ENCODE results near the gene CLCA1. TPM values are rescaled to one million over a fixed set of nuclear protein-coding genes. Genes with fewer than 3 reads are reported as not detected.

The CLCA1 gene
- total RNA-seq, 1 experiment from 2014 or later = not detected

GRCh38 chr1:86466986-86467385, 1.7 kb upstream of the CLCA1 start:
- peaks cover 2% of the 10 kb centered on the region; the same call in 1 of the 2 replicates for H3K27me3 Mint-ChIP-seq (ENCODE audit: low read depth)
- no peak overlapping the region for H3K27ac ChIP-seq (ENCODE audit: insufficient read length, low read depth, low read length)
- no peaks in the 10 kb centered on the region for H3K9me3 Mint-ChIP-seq
- no peak overlapping the region for H2BK15ac ChIP-seq (ENCODE audit: low read depth, low read length)
- H3K36me3 Mint-ChIP-seq (ENCODE audit: insufficient read depth in 1 of 3, low read depth in 3 of 3) = no peaks in the 10 kb centered on the region
- no peak overlapping the region for H3K23ac ChIP-seq (ENCODE audit: insufficient read length, low read depth, low read length)
- H3K9ac ChIP-seq (ENCODE audit: extremely low read depth, insufficient read length, low read length) = no peak overlapping the region
- no peak overlapping the region for H2BK5ac ChIP-seq (ENCODE audit: insufficient read length, low read length)
- no peaks in the 10 kb centered on the region for H3K4me1 ChIP-seq (ENCODE audit: insufficient read depth, low read length)
- no peak for TF ChIP-seq CTCF (conservative IDR thresholded peaks at IDR 0.05)
- H2AK5ac ChIP-seq (ENCODE audit: insufficient read length, low read length) = no peak overlapping the region
- DNase-seq = no peak
- H3K27me3 ChIP-seq (ENCODE audit: insufficient read depth, low read length) = no peaks in the 10 kb centered on the region
- no peak overlapping the region for H3K56ac ChIP-seq (ENCODE audit: insufficient read length, low read depth, low read length)
- no peak overlapping the region for H2BK20ac ChIP-seq (ENCODE audit: low read depth, low read length, poor library complexity, severe bottlenecking)
- H2BK12ac ChIP-seq (ENCODE audit: insufficient read length, low read depth, low read length) = no peak overlapping the region
- no peaks in the 10 kb centered on the region for H3K79me2 ChIP-seq (ENCODE audit: insufficient read depth, low read length)
- H4K91ac ChIP-seq (ENCODE audit: insufficient read length, low read depth, low read length) = no peak overlapping the region
- H2BK120ac ChIP-seq (ENCODE audit: low read depth, low read length, poor library complexity, severe bottlenecking) = no peak overlapping the region
- H3K4me1 Mint-ChIP-seq = peaks cover under 1% of the 10 kb centered on the region in 2 experiments; a peak in 3 of 4 replicates
- H4K8ac ChIP-seq (replicated peaks; ENCODE audit: insufficient read length, low read depth, low read length) = no peak overlapping the region
- H4K5ac ChIP-seq (ENCODE audit: insufficient read length, low read depth, low read length) = no peak overlapping the region
- H3T11ph ChIP-seq (ENCODE audit: low read length) = no peak overlapping the region
- H3K9me3 ChIP-seq (ENCODE audit: control insufficient read depth, low read depth, low read length) = no peaks in the 10 kb centered on the region
- WGBS (ENCODE audit: extremely low coverage, insufficient read length, low lambda C conversion rate) = no CpG with 5 or more reads among the region's 4 CpGs
- H3K27ac Mint-ChIP-seq = no peak overlapping the region
- no peak overlapping the region for H3K4me3 Mint-ChIP-seq
- H3K14ac ChIP-seq (ENCODE audit: insufficient read depth, low read length) = no peak overlapping the region
- H3K79me1 ChIP-seq (ENCODE audit: insufficient read depth, low read depth, low read length, poor library complexity, severe bottlenecking) = no peaks in the 10 kb centered on the region
- H3K23me2 ChIP-seq (ENCODE audit: insufficient read length, low read depth, low read length, poor library complexity, severe bottlenecking) = no peaks in the 10 kb centered on the region
- no peak overlapping the region for H3K18ac ChIP-seq (ENCODE audit: insufficient read length, low read depth, low read length)
- no peak overlapping the region for H2AFZ ChIP-seq (ENCODE audit: low read length)
- H3K4ac ChIP-seq (ENCODE audit: low read depth, low read length) = no peak overlapping the region
- no peak overlapping the region for H3K4me2 ChIP-seq (ENCODE audit: insufficient read depth, insufficient read length, low read length)
- no peaks in the 10 kb centered on the region for H4K20me1 ChIP-seq (ENCODE audit: control insufficient read depth, insufficient read depth, insufficient read length)

All from H9 (cell line).